Stomach (tissue), 9 donors: Measurements from ENCODE around the gene NOL12. TPM values are rescaled to one million over a fixed set of nuclear protein-coding genes. Genes with fewer than 3 reads are reported as not detected.

ENCODE experiments used
- DNase-seq, 2 donors: peaks; one replicate each; pipeline versions ENCODE4 v3.0.0 to v3.0.0-alpha.2; 2013 to 2019
- H3K27ac ChIP-seq, 5 donors: fragments of 200-600 bp in 4 of 5; sonication (generic) in 4 of 5; one replicate each; pipeline ENCODE4 v1.5.1; 2013 to 2019; ENCODE audit warnings: mild to moderate bottlenecking in 1 of 5, moderate library complexity in 1 of 5
- H3K27me3 ChIP-seq, 3 donors: fragments of 200-600 bp; sonication (generic); one replicate each; pipeline ENCODE4 v1.5.1; 2017 to 2019; ENCODE audit warnings: mixed run types in 1 of 3
- H3K36me3 ChIP-seq, 4 donors: fragments of 200-600 bp; sonication (generic); 1 replicate in 3 of 4; 2 replicates in 1 of 4; pipeline ENCODE4 v1.5.1; 2016 to 2019
- H3K4me1 ChIP-seq, 4 donors: fragments of 200-600 bp; sonication (generic); one replicate each; pipeline ENCODE4 v1.5.1; 2016 to 2019
- H3K4me3 ChIP-seq, 4 donors: fragments of 200-600 bp; sonication (generic) in 3 of 4; one replicate each; pipeline ENCODE4 v1.5.1; 2016 to 2019; ENCODE audit warnings: mild to moderate bottlenecking in 1 of 4
- H3K9me3 ChIP-seq, 4 donors: fragments of 200-600 bp; sonication (generic); one replicate each; pipeline ENCODE4 v1.5.1; 2016 to 2019
- EP300 ChIP-seq: sonication (generic); formaldehyde crosslinking; IDR thresholded peaks from one replicate; pipeline ENCODE4 v1.6.1; 2017; ENCODE audit warnings: antibody characterized with exemption
- POLR2A ChIP-seq, 4 donors: fragments of 450-650 bp; IDR thresholded peaks; one replicate each; pipeline ENCODE4 v1.6.1; 2016; ENCODE audit warnings: antibody characterized with exemption in 4 of 4, control low read depth in 2 of 4, mild to moderate bottlenecking in 1 of 4, moderate library complexity in 1 of 4
- POLR2AphosphoS5 ChIP-seq, 3 donors: sonication (generic); formaldehyde crosslinking; IDR thresholded peaks; one replicate each; pipeline ENCODE4 v1.6.1; 2016; ENCODE audit warnings: antibody characterized with exemption in 3 of 3
- WGBS, 5 donors: extraction: QIAGEN DNeasy Blood & Tissue Kit in 3 of 5; methylation state at CpG; one replicate each; pipeline versions ENCODE4 v1.1.5 to v1.1.7; 2013 to 2018; 5-methylcytosine and 5-hydroxymethylcytosine counted together
- intact Hi-C: fragments of 100-400 bp; cut with DNase I; formaldehyde crosslinking; loops from one replicate; pipeline ENCODE4 v1.15.1; 2023; ENCODE audit warnings: low total_unique reads
- polyA plus RNA-seq, 3 donors: library from polyadenylated mRNA; stranded (reverse); fragments of 200-250 nt; gene quantifications; one replicate each; pipeline ENCODE4 v1.2.3, GENCODE V29; 2013
- total RNA-seq, 5 donors: library from RNA; depleted of rRNA; stranded (reverse); fragments of >200 nt; gene quantifications; one replicate each; pipeline versions ENCODE4 v1.1.0 to v1.2.3, GENCODE V29; 2014 to 2016
- TF ChIP-seq, protein P1 (sequence below), 7 experiments: fragments of 450-650 bp in 4 of 7; fragments of 200-600 bp in 3 of 7; sonication (generic) in 3 of 7; IDR thresholded peaks; one replicate each; pipeline ENCODE4 v1.5.1; 2016 to 2019; ENCODE audit warnings: antibody characterized with exemption in 7 of 7, control low read depth in 2 of 7, mild to moderate bottlenecking in 1 of 7
- donor health status: healthy with polysubstance abuse.
- donor health status: Bipolar disorder and iron deficiency.
- donor health status: healthy.

Gene NOL12
- total and polyA plus RNA-seq, 8 donors: 9.3 to 64.6 (median 35.3) TPM

DNA sequence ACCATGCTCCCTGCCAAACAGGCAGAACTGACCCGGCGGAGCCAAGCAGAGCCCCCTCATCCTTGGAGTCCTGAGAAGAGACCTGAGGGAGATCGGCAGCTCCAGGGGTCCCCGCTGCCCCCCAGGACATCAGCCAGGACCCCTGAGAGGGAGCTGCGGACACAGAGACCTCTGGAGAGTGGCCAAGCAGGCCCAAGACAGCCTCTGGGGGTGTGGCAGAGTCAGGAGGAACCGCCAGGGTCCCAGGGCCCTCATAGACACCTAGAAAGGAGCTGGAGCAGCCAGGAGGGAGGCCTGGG lies 48.2 kb downstream of the NOL12 start:
- H3K27ac ChIP-seq: peak overlapping the region; percentile 79 to 92 (median 87)
- 20 to 81% (median 39%) methylated on average over 1 to 6 of the region's 6 CpGs for WGBS, 5 donors
- intact Hi-C loops: no loop called here

DNA sequence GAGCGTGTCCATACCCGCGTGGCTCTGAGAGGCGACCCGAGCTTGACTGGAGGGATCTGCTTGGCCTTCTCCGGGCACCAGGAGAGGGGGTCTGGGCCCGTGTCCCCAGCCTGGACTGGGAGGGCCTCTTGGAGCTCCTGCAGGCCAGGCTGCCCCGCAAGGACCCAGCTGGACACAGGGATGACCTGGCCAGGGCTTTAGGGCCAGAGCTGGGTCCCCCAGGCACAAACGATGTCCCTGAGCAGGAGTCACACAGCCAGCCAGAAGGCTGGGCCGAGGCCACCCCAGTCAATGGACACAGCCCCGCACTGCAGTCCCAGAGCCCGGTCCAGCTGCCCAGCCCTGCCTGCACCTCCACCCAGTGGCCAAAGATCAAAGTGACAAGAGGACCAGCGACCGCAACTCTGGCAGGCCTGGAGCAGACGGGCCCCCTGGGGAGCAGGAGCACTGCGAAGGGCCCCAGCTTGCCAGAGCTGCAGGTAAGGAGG lies 48.9 kb downstream of the NOL12 start:
- Histone ChIP-seq H3K4me3 (no peak overlapping the region), H3K27me3 (no peaks in the 10 kb centered on the region), H3K4me1 (peaks cover 27 to 70% (median 50%) of the 10 kb centered on the region in 4 donors), H3K27ac (peak overlapping the region; percentile 79 to 92 (median 87)), H3K9me3 (no peaks in the 10 kb centered on the region), H3K36me3 (no peaks in the 10 kb centered on the region)
- TF ChIP-seq, protein P1, sequence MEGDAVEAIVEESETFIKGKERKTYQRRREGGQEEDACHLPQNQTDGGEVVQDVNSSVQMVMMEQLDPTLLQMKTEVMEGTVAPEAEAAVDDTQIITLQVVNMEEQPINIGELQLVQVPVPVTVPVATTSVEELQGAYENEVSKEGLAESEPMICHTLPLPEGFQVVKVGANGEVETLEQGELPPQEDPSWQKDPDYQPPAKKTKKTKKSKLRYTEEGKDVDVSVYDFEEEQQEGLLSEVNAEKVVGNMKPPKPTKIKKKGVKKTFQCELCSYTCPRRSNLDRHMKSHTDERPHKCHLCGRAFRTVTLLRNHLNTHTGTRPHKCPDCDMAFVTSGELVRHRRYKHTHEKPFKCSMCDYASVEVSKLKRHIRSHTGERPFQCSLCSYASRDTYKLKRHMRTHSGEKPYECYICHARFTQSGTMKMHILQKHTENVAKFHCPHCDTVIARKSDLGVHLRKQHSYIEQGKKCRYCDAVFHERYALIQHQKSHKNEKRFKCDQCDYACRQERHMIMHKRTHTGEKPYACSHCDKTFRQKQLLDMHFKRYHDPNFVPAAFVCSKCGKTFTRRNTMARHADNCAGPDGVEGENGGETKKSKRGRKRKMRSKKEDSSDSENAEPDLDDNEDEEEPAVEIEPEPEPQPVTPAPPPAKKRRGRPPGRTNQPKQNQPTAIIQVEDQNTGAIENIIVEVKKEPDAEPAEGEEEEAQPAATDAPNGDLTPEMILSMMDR (IDR thresholded peaks at IDR 0.05): peak in 4 of 7 experiments; percentile 18 to 72 (median 63)
- TF ChIP-seq POLR2A (IDR thresholded peaks at IDR 0.05) (no peak), EP300 (no peak)
- WGBS, 5 donors: 35 to 65% (median 47%) methylated on average over 5 to 16 of the region's 16 CpGs
- intact Hi-C loops: no loop called here
- DNase-seq: peak; percentile 75 to 82

More for the DNA sequence above, 48.2 kb downstream of the NOL12 start:
- Histone ChIP-seq H3K4me1 (peaks cover 27 to 66% (median 45%) of the 10 kb centered on the region in 4 donors), H3K36me3 (no peaks in the 10 kb centered on the region), H3K27me3 (no peaks in the 10 kb centered on the region), H3K4me3 (no peak overlapping the region), H3K9me3 (no peaks in the 10 kb centered on the region)
- DNase-seq: no peak
- TF ChIP-seq EP300 (no peak), POLR2AphosphoS5 (IDR thresholded peaks at IDR 0.05) (no peak)

DNA sequence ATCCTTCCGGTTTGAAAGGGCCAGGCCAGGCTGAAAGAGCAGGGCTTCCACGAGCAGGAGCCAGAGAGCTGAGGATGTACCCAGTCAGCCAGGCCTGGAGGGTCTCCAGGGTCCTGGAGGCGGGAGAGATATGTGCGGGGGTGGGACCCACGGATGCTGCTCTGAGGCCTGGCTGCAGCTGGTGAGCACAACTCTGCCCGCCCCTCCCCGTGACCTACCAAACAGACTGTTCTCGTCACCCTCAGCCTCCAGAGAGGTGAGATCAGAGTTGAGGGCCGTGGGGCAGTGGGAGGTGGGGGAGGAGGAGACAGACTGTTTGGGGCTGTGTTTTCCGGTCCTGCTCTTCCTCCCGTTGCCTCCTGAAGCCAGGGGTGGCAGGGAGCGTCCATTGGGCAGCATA lies 52.9 kb downstream of the NOL12 start:
- TF ChIP-seq, protein P1 (IDR thresholded peaks at IDR 0.05): no peak
- TF ChIP-seq EP300 (no peak), POLR2AphosphoS5 (IDR thresholded peaks at IDR 0.05) (peak in 2 of 3 donors; percentile 39 to 52), POLR2A (IDR thresholded peaks at IDR 0.05) (no peak)
- no peaks in the 10 kb centered on the region for H3K27me3 ChIP-seq
- H3K9me3 ChIP-seq: no peaks in the 10 kb centered on the region
- peaks cover 48 to 67% (median 57%) of the 10 kb centered on the region in 4 donors for H3K4me1 ChIP-seq
- H3K36me3 ChIP-seq: no peaks in the 10 kb centered on the region
- intact Hi-C loops: no loop called here
- H3K27ac ChIP-seq: peak overlapping the region in 4 of 5 donors; percentile 30 to 95 (median 64)
- H3K4me3 ChIP-seq: no peak overlapping the region
- peak in 1 of 2 donors; percentile 86 for DNase-seq
- 61 to 73% (median 69%) methylated on average over 10 to 12 of the region's 12 CpGs for WGBS, 5 donors

DNA sequence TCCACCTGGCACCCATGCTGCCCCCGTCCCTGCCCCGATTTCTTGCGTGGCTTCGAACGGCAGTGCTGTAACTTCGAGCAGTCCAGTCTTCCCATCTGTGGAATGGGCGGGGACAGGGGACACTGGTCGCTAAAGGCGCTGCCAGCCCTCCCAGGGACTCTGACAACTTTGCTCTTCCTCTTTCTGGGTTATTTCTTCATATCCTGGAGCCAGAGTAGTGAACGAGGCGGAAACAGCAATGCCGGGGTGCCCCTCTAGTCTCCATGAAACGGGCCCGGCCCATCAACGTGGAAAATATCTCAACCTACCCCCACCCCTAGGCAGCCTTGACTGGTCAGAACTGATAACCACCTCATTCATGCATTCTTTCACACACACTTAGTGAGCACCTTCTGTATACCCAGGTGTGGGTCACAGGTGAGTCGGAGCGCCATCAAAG lies 53.5 kb downstream of the NOL12 start:
- Histone ChIP-seq H3K4me3 (no peak overlapping the region), H3K4me1 (peaks cover 45 to 67% (median 54%) of the 10 kb centered on the region in 4 donors), H3K27me3 (no peaks in the 10 kb centered on the region), H3K9me3 (no peaks in the 10 kb centered on the region), H3K27ac (peak overlapping the region in 4 of 5 donors; percentile 30 to 95 (median 64)), H3K36me3 (no peaks in the 10 kb centered on the region)
- peak in 1 of 2 donors; percentile 28 for DNase-seq
- WGBS, 5 donors: 72 to 87% (median 84%) methylated on average over 14 to 17 of the region's 17 CpGs
- intact Hi-C loops: no loop called here
- TF ChIP-seq POLR2A (IDR thresholded peaks at IDR 0.05) (no peak), EP300 (no peak), POLR2AphosphoS5 (IDR thresholded peaks at IDR 0.05) (no peak)
- TF ChIP-seq, protein P1 (IDR thresholded peaks at IDR 0.05): no peak
